Heart left ventricle (tissue), 16 donors: ENCODE measurements around the gene CDH13. TPM values are rescaled to one million over a fixed set of nuclear protein-coding genes. Genes with fewer than 3 reads are reported as not detected.

Experiments
- ATAC-seq, 4 donors: fragments of 200-7000 bp; cut with Tn5 transposase; one replicate each; pipeline ENCODE4 v1.9.1; 2020 to 2022; ENCODE audit warnings: moderate library complexity in 4 of 4, mild to moderate bottlenecking in 3 of 4, moderate number of reproducible peaks in 1 of 4
- DNase-seq, 5 donors: peaks; one replicate each; pipeline ENCODE4 v3.0.0-alpha.2; 2020
- H3K27ac ChIP-seq, 12 donors: fragments of 200-600 bp; sonication (generic) in 4 of 12; one replicate each; pipeline versions ENCODE4 v1.5.0 to v1.8.0; 2016 to 2022; ENCODE audit warnings: mild to moderate bottlenecking in 2 of 12
- H3K27me3 ChIP-seq, 9 donors: fragments of 200-600 bp; sonication (generic) in 2 of 9; one replicate each; pipeline versions ENCODE4 v1.5.1 to v1.8.0; 2016 to 2022; ENCODE audit warnings: mild to moderate bottlenecking in 3 of 9
- H3K36me3 ChIP-seq, 9 donors: fragments of 200-600 bp; sonication (generic) in 2 of 9; one replicate each; pipeline versions ENCODE4 v1.5.0 to v1.8.0; 2018 to 2022; ENCODE audit warnings: mild to moderate bottlenecking in 2 of 9
- H3K4me1 ChIP-seq, 12 donors: fragments of 200-600 bp; sonication (generic) in 4 of 12; one replicate each; pipeline versions ENCODE4 v1.5.0 to v1.8.0; 2016 to 2022; ENCODE audit warnings: mild to moderate bottlenecking in 3 of 12
- H3K4me3 ChIP-seq, 12 donors: fragments of 200-600 bp; sonication (generic) in 4 of 12; one replicate each; pipeline versions ENCODE4 v1.5.0 to v1.8.0; 2017 to 2022; ENCODE audit warnings: mild to moderate bottlenecking in 9 of 12, moderate library complexity in 4 of 12
- H3K9me3 ChIP-seq, 12 donors: fragments of 200-600 bp; sonication (generic) in 4 of 12; one replicate each; pipeline versions ENCODE4 v1.5.0 to v1.8.0; 2016 to 2022; ENCODE audit warnings: mild to moderate bottlenecking in 1 of 12
- CTCF ChIP-seq, 12 donors: fragments of 200-600 bp; sonication (generic) in 4 of 12; IDR thresholded peaks; one replicate each; pipeline versions ENCODE4 v1.5.0 to v1.8.0; 2018 to 2022; ENCODE audit warnings: antibody characterized with exemption in 12 of 12, mild to moderate bottlenecking in 5 of 12
- POLR2A ChIP-seq, 2 donors: fragments of 450-650 bp; IDR thresholded peaks; one replicate each; pipeline ENCODE4 v1.6.1; 2017; ENCODE audit warnings: antibody characterized with exemption in 2 of 2, mild to moderate bottlenecking in 2 of 2, moderate library complexity in 2 of 2
- WGBS, 4 donors: extraction: QIAGEN DNeasy Blood & Tissue Kit in 2 of 4; methylation state at CpG; one replicate each; pipeline versions ENCODE4 v1.1.5 to v1.1.7; 2013 to 2018; 5-methylcytosine and 5-hydroxymethylcytosine counted together
- intact Hi-C, 10 donors: fragments of 100-400 bp; cut with DNase I; formaldehyde crosslinking; loops; one replicate each; pipeline versions ENCODE4 v1.11.1 to v1.14.2; 2022
- polyA plus RNA-seq, 2 donors: library from polyadenylated mRNA; stranded (reverse); fragments of 200-250 nt; gene quantifications; one replicate each; pipeline ENCODE4 v1.2.3, GENCODE V29; 2013
- total RNA-seq, 9 donors: library from RNA; depleted of rRNA in 2 of 9; stranded (reverse); fragments of >200 nt in 2 of 9; fragmentation: NEBNext Ultra II Directional in 3 of 9; extraction: Animal tissue kit (Norgen Biotek cat#: 25700) in 3 of 9; gene quantifications; one replicate each; pipeline versions ENCODE4 v1.1.0 to v1.2.4, GENCODE V29; 2016 to 2023
- donor health status: ischemic (EF 13 %, LVEDD 7.1; RV severe dilation, severe dysfunction).
- donor health status: healthy with polysubstance abuse.
- donor health status: DM: no; HTN: yes; CAD: no.
- donor health status: DM: no; HTN: no; CAD: no.
- donor health status: ischemic (EF 25% LVEDD 6.9; RV normal size, moderate dysfunction).
- donor health status: ischemic (EF 25% LVEDD 5.7; RV mildly dilated, moderate dysfunction).
- donor health status: healthy.
- donor health status: DM: yes; HTN: yes; CAD: no.
- donor health status: ischemic (EF 35%, LVEDD 5.7; RV mildly dilated, moderate dysfunction).
- donor health status: nonischemic (EF 11% LVEDD 7.7; RV severe dilation, severe dysfunction).
- donor health status: DM: yes; HTN: yes; CAD: no.
- donor health status: PGD.
- donor health status: ischemic (EF 29% LVEDD 5.4; RV normal size, mild dysfunction).
- donor health status: nonischemic (EF 23%, LVEDD 6.1; RV moderate dilation, normal function).

The CDH13 gene
- total and polyA plus RNA-seq, 11 donors = 15.0 to 172 (median 137) TPM

GRCh38 chr16:82589407-82589806, 37.4 kb upstream of the CDH13 start:
- Histone ChIP-seq H3K4me3 (no peak overlapping the region), H3K9me3 (no peaks in the 10 kb centered on the region), H3K36me3 (no peaks in the 10 kb centered on the region), H3K4me1 (peaks cover 0 to 5% (median 0%) of the 10 kb centered on the region in 12 donors), H3K27me3 (no peaks in the 10 kb centered on the region), H3K27ac (no peak overlapping the region)
- ATAC-seq = peak in 2 of 4 donors; percentile 30 to 49
- intact Hi-C loops = loop anchor here in 5 of 10 donors (10.0 kb wide), 3 partner anchors 135 to 325 kb away; no protein-coding TSS in a partner anchor
- peak in 1 of 5 donors; percentile 39 for DNase-seq
- WGBS, 4 donors = 41 to 63% (median 51%) methylated on average over 9 of the region's 9 CpGs
- TF ChIP-seq POLR2A (IDR thresholded peaks at IDR 0.05) (no peak), CTCF (IDR thresholded peaks at IDR 0.05) (no peak)

- ATAC-seq = no peak
- 66 to 84% (median 71%) methylated on average over 4 of the region's 4 CpGs for WGBS, 4 donors
- intact Hi-C loops = no loop called here
- Histone ChIP-seq H3K9me3 (peaks cover 0 to 3% (median 0%) of the 10 kb centered on the region in 12 donors), H3K27me3 (no peaks in the 10 kb centered on the region), H3K4me3 (no peak overlapping the region), H3K27ac (no peak overlapping the region), H3K36me3 (no peaks in the 10 kb centered on the region), H3K4me1 (no peaks in the 10 kb centered on the region)
- TF ChIP-seq CTCF (IDR thresholded peaks at IDR 0.05) (no peak), POLR2A (IDR thresholded peaks at IDR 0.05) (no peak)
- no peak for DNase-seq
Observed at GRCh38 chr16:82594114-82594513, 32.7 kb upstream of the CDH13 start.

GRCh38 chr16:82598771-82599170, 28.0 kb upstream of the CDH13 start:
- DNase-seq = no peak
- peaks cover 0 to 6% (median 0%) of the 10 kb centered on the region in 12 donors for H3K9me3 ChIP-seq
- intact Hi-C loops = no loop called here
- H3K4me1 ChIP-seq = peaks cover 0 to 2% (median 0%) of the 10 kb centered on the region in 12 donors
- H3K27ac ChIP-seq = no peak overlapping the region
- 57 to 71% (median 62%) methylated on average over 2 of the region's 2 CpGs for WGBS, 4 donors
- TF ChIP-seq POLR2A (IDR thresholded peaks at IDR 0.05) = no peak
- TF ChIP-seq CTCF (IDR thresholded peaks at IDR 0.05) = no peak
- no peak overlapping the region for H3K4me3 ChIP-seq
- no peaks in the 10 kb centered on the region for H3K27me3 ChIP-seq
- ATAC-seq = no peak
- H3K36me3 ChIP-seq = no peaks in the 10 kb centered on the region

- intact Hi-C loops = loop anchor here in 8 of 10 donors (5.0 to 10.0 kb wide), 8 partner anchors 463 to 845 kb away; no protein-coding TSS in a partner anchor
- Histone ChIP-seq H3K4me3 (no peak overlapping the region), H3K27ac (no peak overlapping the region), H3K27me3 (no peaks in the 10 kb centered on the region), H3K4me1 (peaks cover 0 to 6% (median 0%) of the 10 kb centered on the region in 12 donors), H3K9me3 (peaks cover 0 to 6% (median 0%) of the 10 kb centered on the region in 12 donors), H3K36me3 (no peaks in the 10 kb centered on the region)
- WGBS, 4 donors = 78 to 89% (median 82%) methylated on average over 7 of the region's 7 CpGs
- TF ChIP-seq POLR2A (IDR thresholded peaks at IDR 0.05) (no peak), CTCF (IDR thresholded peaks at IDR 0.05) (no peak)
- ATAC-seq (no peak), DNase-seq (no peak)
Observed at GRCh38 chr16:82601989-82602640, 24.7 kb upstream of the CDH13 start.
